Kidney (tissue), 14 donors: ENCODE measurements around the gene MESP1. TPM values are rescaled to one million over a fixed set of nuclear protein-coding genes. Genes with fewer than 3 reads are reported as not detected.

Experiments
- DNase-seq, 5 donors: peaks; one replicate each; pipeline ENCODE4 v3.0.0-alpha.2; 2013 to 2020
- FAIRE-seq: peaks from 2 replicates; lab custom pipeline; 2012; peaks lifted over from hg19 to GRCh38; lab: Jason Lieb, UNC
- H3K27ac ChIP-seq, 2 donors: one replicate each; pipeline ENCODE4 v1.7.0; 2013; ENCODE audit warnings: low read depth in 2 of 2, low read length in 2 of 2, inconsistent platforms in 1 of 2
- H3K27me3 ChIP-seq: one replicate; pipeline ENCODE4 v1.7.1; 2013; ENCODE audit warnings: low read length, inconsistent platforms; ENCODE audit not compliant: control insufficient read depth, insufficient read depth
- H3K36me3 ChIP-seq, 3 donors: one replicate each; pipeline versions ENCODE4 v1.7.0 to v1.7.1; 2013; ENCODE audit warnings: low read length in 3 of 3, control low read depth in 1 of 3, inconsistent platforms in 1 of 3; ENCODE audit not compliant: insufficient read depth in 3 of 3, control insufficient read depth in 2 of 3
- H3K4me1 ChIP-seq, 3 donors: one replicate each; pipeline versions ENCODE4 v1.7.0 to v1.7.1; 2013; ENCODE audit warnings: low read length in 3 of 3, inconsistent platforms in 1 of 3, low read depth in 1 of 3; ENCODE audit not compliant: control insufficient read depth in 2 of 3, insufficient read depth in 2 of 3
- H3K4me3 ChIP-seq, 3 donors: one replicate each; pipeline versions ENCODE4 v1.7.0 to v1.8.1; 2013; ENCODE audit warnings: low read length in 3 of 3, control low read depth in 1 of 3, inconsistent platforms in 1 of 3
- H3K9ac ChIP-seq, 3 donors: one replicate each; pipeline versions ENCODE4 v1.7.0 to v1.7.1; 2013; ENCODE audit warnings: low read length in 3 of 3, control low read depth in 1 of 3, inconsistent platforms in 1 of 3
- H3K9me3 ChIP-seq, 3 donors: one replicate each; pipeline versions ENCODE4 v1.7.0 to v1.7.1; 2013; ENCODE audit warnings: low read length in 3 of 3, control low read depth in 1 of 3, inconsistent platforms in 1 of 3; ENCODE audit not compliant: control insufficient read depth in 2 of 3, insufficient read depth in 1 of 3
- CTCF ChIP-seq: IDR thresholded peaks from 3 replicates; pipeline ENCODE4 v1.5.1; 2012; ENCODE audit warnings: mild to moderate bottlenecking, moderate library complexity, borderline replicate concordance; ENCODE audit not compliant: insufficient read depth; ENCODE audit errors: extremely low read depth
- intact Hi-C: fragments of 100-400 bp; cut with DNase I; formaldehyde crosslinking; loops from one replicate; pipeline ENCODE4 v1.11.1; 2022
- polyA plus RNA-seq: library from polyadenylated mRNA; stranded (reverse); fragments of 350-450 nt; fragmentation: Illumina TruSeq; extraction: RNeasy Lipid Tissue Mini Kit (QIAGEN cat#74804); gene quantifications from one replicate; pipeline ENCODE4 v1.2.3, GENCODE V29; 2014; ENCODE audit warnings: low read depth, low replicate concordance; ENCODE audit not compliant: insufficient read depth
- total RNA-seq: library from RNA; stranded (reverse); fragmentation: NEBNext Ultra II Directional; extraction: Animal tissue kit (Norgen Biotek cat#: 25700); gene quantifications from one replicate; pipeline ENCODE4 v1.2.1, GENCODE V29; 2021
- donor health status: control.
- donor health status: control.
- donor health status: control.
- donor health status: control.
- donor health status: control.
- donor health status: DM: yes; HTN: yes; CAD: no.
- donor health status: Normal renal cell carcinoma (clear cell type).

Gene MESP1
- total and polyA plus RNA-seq, 2 donors from 2014 or later, result 2.1 to 6.0 TPM

- Histone ChIP-seq H3K9me3 (peaks cover 0 to 5% (median 0%) of the 10 kb centered on the region in 3 donors), H3K27me3 (no peaks in the 10 kb centered on the region), H3K4me1 (peaks cover 0 to 3% (median 0%) of the 10 kb centered on the region in 3 donors), H3K9ac (no peak overlapping the region), H3K27ac (peak overlapping the region; percentile 23 to 54), H3K4me3 (no peak overlapping the region), H3K36me3 (no peaks in the 10 kb centered on the region)
- DNase-seq, result peak in 2 of 5 donors; percentile 22 to 68
- no peak for FAIRE-seq
- TF ChIP-seq CTCF, result no peak
- intact Hi-C loops, result no loop called here
Observed at GRCh38 chr15:89728254-89728653, 22.8 kb downstream of the MESP1 start.

GRCh38 chr15:89725064-89725463 lies 26.0 kb downstream of the MESP1 start:
- Histone ChIP-seq H3K36me3 (no peaks in the 10 kb centered on the region), H3K9ac (no peak overlapping the region), H3K9me3 (peaks cover 0 to 5% (median 0%) of the 10 kb centered on the region in 3 donors), H3K27ac (no peak overlapping the region), H3K4me1 (peaks cover 0 to 3% (median 0%) of the 10 kb centered on the region in 3 donors), H3K4me3 (no peak overlapping the region), H3K27me3 (no peaks in the 10 kb centered on the region)
- intact Hi-C loops, result no loop called here
- DNase-seq (no peak), FAIRE-seq (no peak)
- no peak for TF ChIP-seq CTCF

- H3K27me3 ChIP-seq, result no peaks in the 10 kb centered on the region
- TF ChIP-seq CTCF, result no peak
- no peak overlapping the region for H3K27ac ChIP-seq
- no peak overlapping the region for H3K9ac ChIP-seq
- H3K4me1 ChIP-seq, result peaks cover 0 to 3% (median 0%) of the 10 kb centered on the region in 3 donors
- FAIRE-seq (no peak), DNase-seq (no peak)
- intact Hi-C loops, result no loop called here
- H3K9me3 ChIP-seq, result peaks cover 0 to 5% (median 0%) of the 10 kb centered on the region in 3 donors
- no peaks in the 10 kb centered on the region for H3K36me3 ChIP-seq
- H3K4me3 ChIP-seq, result no peak overlapping the region
Observed at GRCh38 chr15:89724621-89725020, 26.4 kb downstream of the MESP1 start.

- H3K9ac ChIP-seq, result no peak overlapping the region
- H3K27ac ChIP-seq, result no peak overlapping the region
- intact Hi-C loops, result no loop called here
- no peaks in the 10 kb centered on the region for H3K4me1 ChIP-seq
- H3K4me3 ChIP-seq, result no peak overlapping the region
- H3K36me3 ChIP-seq, result no peaks in the 10 kb centered on the region
- H3K9me3 ChIP-seq, result peaks cover 0 to 5% (median 0%) of the 10 kb centered on the region in 3 donors
- DNase-seq (no peak), FAIRE-seq (no peak)
- H3K27me3 ChIP-seq, result no peaks in the 10 kb centered on the region
- no peak for TF ChIP-seq CTCF
Observed at GRCh38 chr15:89723031-89723430, 28.0 kb downstream of the MESP1 start.
